IMR-90 (cell line): ENCODE measurements around the gene CYP26A1. TPM values are rescaled to one million over a fixed set of nuclear protein-coding genes. Genes with fewer than 3 reads are reported as not detected.

ENCODE experiments used
- ATAC-seq: fragments of 200-7000 bp; cut with Tn5 transposase; 2 replicates; pipeline ENCODE4 v1.9.1; 2020; ENCODE audit warnings: low read depth, mild to moderate bottlenecking, moderate library complexity
- BruUV-seq: library from RNA; stranded (reverse); fragments of 400-500 nt; replicated peaks from 2 replicates; lab custom pipeline; 2021; lab: Mats Ljungman, UMichigan
- CTCF ChIA-PET: fragments of 300-600 bp; formaldehyde crosslinking; extraction: SDS; loops from one replicate; lab custom pipeline; 2021; ENCODE audit warnings: antibody characterized with exemption; lab: Yijun Ruan, JAX
- POLR2A ChIA-PET: fragments of 300-600 bp; sonication (Branson Sonifier 250); formaldehyde crosslinking; loops from one replicate; lab custom pipeline; 2022; ENCODE audit warnings: antibody characterized with exemption; ENCODE audit not compliant: unreplicated experiment; lab: Charles Lee
- DNase-seq: peaks from one replicate; pipeline ENCODE4 v3.0.0; 2013
- H2AFZ ChIP-seq: replicated peaks from 2 replicates; pipeline ENCODE3; 2013; ENCODE audit warnings: low read length, mild to moderate bottlenecking; ENCODE audit not compliant: poor library complexity
- H2AK5ac ChIP-seq: 2 replicates; pipeline ENCODE4 v1.6.1; 2013; ENCODE audit warnings: low read depth, low read length, inconsistent platforms
- H2AK9ac ChIP-seq: replicated peaks from 2 replicates; pipeline ENCODE3; 2013; ENCODE audit warnings: mild to moderate bottlenecking, low read depth, low read length, moderate library complexity; ENCODE audit not compliant: poor library complexity
- H2BK120ac ChIP-seq: 2 replicates; pipeline ENCODE4 v1.6.1; 2013; ENCODE audit warnings: low read depth, low read length, inconsistent platforms
- H2BK15ac ChIP-seq: 3 replicates; pipeline ENCODE4 v1.6.1; 2013; ENCODE audit warnings: low read depth, low read length, inconsistent platforms
- H2BK20ac ChIP-seq: 2 replicates; pipeline ENCODE4 v1.6.1; 2013; ENCODE audit warnings: low read depth, mild to moderate bottlenecking, inconsistent platforms, low read length, moderate library complexity
- H2BK5ac ChIP-seq: 2 replicates; pipeline ENCODE4 v1.6.1; 2013; ENCODE audit warnings: mild to moderate bottlenecking, low read depth, low read length, inconsistent platforms; ENCODE audit not compliant: poor library complexity, severe bottlenecking
- H3K14ac ChIP-seq: replicated peaks from 2 replicates; pipeline ENCODE4 v1.6.1; 2013; ENCODE audit warnings: low read depth, low read length, inconsistent platforms
- H3K18ac ChIP-seq: 2 replicates; pipeline ENCODE4 v1.6.1; 2013; ENCODE audit warnings: low read depth, low read length, control low read depth
- H3K23ac ChIP-seq: 2 replicates; pipeline ENCODE4 v1.6.1; 2013; ENCODE audit warnings: low read depth, low read length, inconsistent platforms
- H3K27ac ChIP-seq: 2 replicates; pipeline ENCODE4 v1.5.1; 2013; ENCODE audit warnings: mild to moderate bottlenecking, control low read depth, low read length; ENCODE audit not compliant: insufficient read depth
- H3K27me3 ChIP-seq: 2 replicates; pipeline ENCODE4 v1.6.1; 2013; ENCODE audit warnings: low read length; ENCODE audit not compliant: control insufficient read depth, insufficient read depth
- H3K36me3 ChIP-seq: 2 replicates; pipeline ENCODE4 v1.6.1; 2013; ENCODE audit warnings: low read length, mixed read lengths; ENCODE audit not compliant: control insufficient read depth, insufficient read depth
- H3K4ac ChIP-seq: 2 replicates; pipeline ENCODE4 v1.6.1; 2013; ENCODE audit warnings: low read depth, low read length, inconsistent platforms
- H3K4me1 ChIP-seq: 2 replicates; pipeline ENCODE4 v1.6.1; 2013; ENCODE audit warnings: low read length, mixed read lengths; ENCODE audit not compliant: control insufficient read depth, insufficient read depth
- H3K4me2 ChIP-seq: 2 replicates; pipeline ENCODE4 v1.6.1; 2013; ENCODE audit warnings: low read depth, mild to moderate bottlenecking, control low read depth, low read length, moderate library complexity
- H3K4me3 ChIP-seq: 2 replicates; pipeline ENCODE4 v1.5.1; 2013; ENCODE audit warnings: low read depth, mild to moderate bottlenecking, control low read depth, low read length, moderate library complexity; ENCODE audit not compliant: insufficient read depth
- H3K56ac ChIP-seq: 2 replicates; pipeline ENCODE4 v1.6.1; 2013; ENCODE audit warnings: low read length, inconsistent platforms; ENCODE audit not compliant: insufficient read depth; ENCODE audit errors: extremely low read depth
- H3K79me1 ChIP-seq, 2 experiments: 2 replicates each; pipeline ENCODE4 v1.6.1; 2013; ENCODE audit warnings: low read length in 2 of 2, inconsistent platforms in 1 of 2, low read depth in 1 of 2
- H3K9ac ChIP-seq: 2 replicates; pipeline ENCODE4 v1.6.1; 2013; ENCODE audit warnings: low read depth, low read length, control low read depth
- H3K9me1 ChIP-seq: 2 replicates; pipeline ENCODE4 v1.6.1; 2013; ENCODE audit warnings: low read length, inconsistent platforms; ENCODE audit not compliant: insufficient read depth
- H3K9me3 ChIP-seq: 2 replicates; pipeline ENCODE4 v1.6.1; 2013; ENCODE audit warnings: low read length; ENCODE audit not compliant: control insufficient read depth, insufficient read depth
- H4K20me1 ChIP-seq: 2 replicates; pipeline ENCODE4 v1.6.1; 2013; ENCODE audit warnings: low read length, inconsistent platforms; ENCODE audit not compliant: insufficient read depth
- H4K5ac ChIP-seq: 2 replicates; pipeline ENCODE4 v1.6.1; 2013; ENCODE audit warnings: mild to moderate bottlenecking, low read depth, low read length, control low read depth
- H4K8ac ChIP-seq, 2 experiments: 2 replicates each; pipeline ENCODE4 v1.6.1; 2013; ENCODE audit warnings: low read depth in 2 of 2, low read length in 2 of 2, control low read depth in 1 of 2, inconsistent platforms in 1 of 2
- H4K91ac ChIP-seq: 2 replicates; pipeline ENCODE4 v1.6.1; 2013; ENCODE audit warnings: low read depth, low read length, inconsistent platforms; ENCODE audit not compliant: insufficient read depth
- CEBPB ChIP-seq: IDR thresholded peaks from 2 replicates; pipeline ENCODE4 v1.6.1; 2012; ENCODE audit warnings: low read depth, low read length, improper control_type of control experiment
- CHD1 ChIP-seq: IDR thresholded peaks from 2 replicates; pipeline ENCODE4 v1.6.1; 2012; ENCODE audit warnings: low read depth, low read length, improper control_type of control experiment
- MAFK ChIP-seq: IDR thresholded peaks from 2 replicates; pipeline ENCODE4 v1.6.1; 2012; ENCODE audit warnings: low read depth, low read length, improper control_type of control experiment
- MAZ ChIP-seq: IDR thresholded peaks from 2 replicates; pipeline ENCODE4 v1.6.1; 2012; ENCODE audit warnings: low read depth, mild to moderate bottlenecking, low read length, improper control_type of control experiment, moderate library complexity, borderline replicate concordance
- MXI1 ChIP-seq: IDR thresholded peaks from 2 replicates; pipeline ENCODE4 v1.6.1; 2012; ENCODE audit warnings: low read depth, mild to moderate bottlenecking, low read length, moderate library complexity, borderline replicate concordance
- NFE2L2 ChIP-seq: fragments of 150-350 bp; IDR thresholded peaks from 2 replicates; pipeline ENCODE4 v1.6.1; 2016; ENCODE audit warnings: low read depth, mild to moderate bottlenecking, low read length
- RAD21 ChIP-seq: IDR thresholded peaks from 2 replicates; pipeline ENCODE4 v1.6.1; 2012; ENCODE audit warnings: low read length, improper control_type of control experiment
- dilution Hi-C: fragments of 300-500 bp; cut with HindIII; formaldehyde crosslinking; loops from one replicate; pipeline ENCODE4 v1.14.3; 2018; ENCODE audit warnings: low sequenced_read_pairs; ENCODE audit not compliant: unreplicated experiment
- in situ Hi-C: fragments of 300-500 bp; cut with MboI; formaldehyde crosslinking; loops from 3 replicates; pipeline ENCODE4 v1.14.3; 2019; ENCODE audit warnings: low sequenced_read_pairs, inconsistent platforms, mixed read lengths
- intact Hi-C: fragments of 100-400 bp; cut with micrococcal nuclease; formaldehyde crosslinking; loops from 2 replicates; pipeline ENCODE4 v1.10.0; 2022
- polyA plus RNA-seq, 3 experiments: library from polyadenylated mRNA; depleted of rRNA; stranded (reverse); fragments of >200 nt; gene quantifications; 2 replicates each; pipeline ENCODE4 v1.2.3, GENCODE V29; 2012; ENCODE audit warnings: low replicate concordance in 1 of 3
- total RNA-seq: library from RNA; depleted of rRNA; stranded (reverse); fragments of >200 nt; gene quantifications from 2 replicates; pipeline ENCODE4 v1.2.3, GENCODE V29; 2012
- TF ChIP-seq, protein P1 (sequence below): conservative IDR thresholded peaks from 2 replicates; pipeline ENCODE4 v1.5.1; 2012; ENCODE audit warnings: mild to moderate bottlenecking, low read depth, low read length, improper control_type of control experiment
- TF ChIP-seq, protein P2 (sequence below): fragments of 150-350 bp; IDR thresholded peaks from 2 replicates; pipeline ENCODE4 v1.6.1; 2016; ENCODE audit warnings: low read depth, mild to moderate bottlenecking, low read length, moderate library complexity, borderline replicate concordance
- TF ChIP-seq, protein P3 (sequence below): fragments of 150-350 bp; IDR thresholded peaks from 2 replicates; pipeline ENCODE4 v1.6.1; 2017; ENCODE audit warnings: mild to moderate bottlenecking, antibody characterized with exemption, low read length, low read depth

CYP26A1 gene
- total and polyA plus RNA-seq, 2 of the 4 experiments (the other 2 are of a cell fraction), result 0.15 TPM; not detected in 1

DNA sequence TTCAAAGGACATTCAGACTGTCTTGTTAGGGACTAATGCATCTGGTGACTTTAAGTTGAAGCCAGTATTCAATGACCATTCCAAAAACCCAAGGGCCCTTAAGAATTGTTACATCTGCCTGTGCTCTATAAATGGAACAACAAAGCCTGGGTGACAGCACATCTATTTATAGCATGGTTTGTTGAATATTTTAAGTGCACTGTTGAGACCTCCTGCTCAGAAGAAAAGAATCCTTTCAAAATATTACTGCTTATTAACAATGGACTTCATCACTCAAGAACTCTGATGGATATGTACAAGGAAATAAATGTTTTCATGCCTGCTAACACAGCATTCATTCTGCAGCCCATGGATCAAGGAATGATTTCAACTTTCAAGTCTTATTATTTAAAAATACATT, 46.2 kb upstream of the CYP26A1 start:
- Histone ChIP-seq H2AFZ (no peak overlapping the region), H2AK9ac (no peak overlapping the region), H3K14ac (no peak overlapping the region), H3K9me3 (peaks cover 2% of the 10 kb centered on the region), H2BK120ac (no peak overlapping the region), H3K4me2 (no peak overlapping the region), H3K9ac (no peak overlapping the region), H3K23ac (no peak overlapping the region), H2BK5ac (no peak overlapping the region), H4K5ac (no peak overlapping the region), H3K36me3 (no peaks in the 10 kb centered on the region), H3K4me1 (peaks cover 10% of the 10 kb centered on the region), H3K9me1 (0 out of 2 replicates have a peak, but pooled peaks cover 4% of the 10 kb centered on the region), H3K27ac (no peak overlapping the region), H3K27me3 (no peaks in the 10 kb centered on the region), H3K79me1 (no peaks in the 10 kb centered on the region; a peak in 1 of 4 replicates), H3K4ac (no peak overlapping the region), H2BK15ac (no peak overlapping the region), H2BK20ac (no peak overlapping the region), H3K18ac (no peak overlapping the region), H2AK5ac (no peak overlapping the region), H3K56ac (no peak overlapping the region), H4K20me1 (no peaks in the 10 kb centered on the region), H4K91ac (no peak overlapping the region), H3K4me3 (no peak overlapping the region), H4K8ac (no peak overlapping the region)
- intact Hi-C loops (no loop called here), in situ Hi-C loops (no loop called here), dilution Hi-C loops (no loop called here)
- ATAC-seq, result no peak
- ChIA-PET POLR2A (no interaction called here), CTCF (no interaction called here)
- TF ChIP-seq RAD21 (no peak), MXI1 (no peak), CEBPB (no peak), CHD1 (no peak), MAFK (no peak), MAZ (no peak), NFE2L2 (no peak)
- TF ChIP-seq, protein P1, sequence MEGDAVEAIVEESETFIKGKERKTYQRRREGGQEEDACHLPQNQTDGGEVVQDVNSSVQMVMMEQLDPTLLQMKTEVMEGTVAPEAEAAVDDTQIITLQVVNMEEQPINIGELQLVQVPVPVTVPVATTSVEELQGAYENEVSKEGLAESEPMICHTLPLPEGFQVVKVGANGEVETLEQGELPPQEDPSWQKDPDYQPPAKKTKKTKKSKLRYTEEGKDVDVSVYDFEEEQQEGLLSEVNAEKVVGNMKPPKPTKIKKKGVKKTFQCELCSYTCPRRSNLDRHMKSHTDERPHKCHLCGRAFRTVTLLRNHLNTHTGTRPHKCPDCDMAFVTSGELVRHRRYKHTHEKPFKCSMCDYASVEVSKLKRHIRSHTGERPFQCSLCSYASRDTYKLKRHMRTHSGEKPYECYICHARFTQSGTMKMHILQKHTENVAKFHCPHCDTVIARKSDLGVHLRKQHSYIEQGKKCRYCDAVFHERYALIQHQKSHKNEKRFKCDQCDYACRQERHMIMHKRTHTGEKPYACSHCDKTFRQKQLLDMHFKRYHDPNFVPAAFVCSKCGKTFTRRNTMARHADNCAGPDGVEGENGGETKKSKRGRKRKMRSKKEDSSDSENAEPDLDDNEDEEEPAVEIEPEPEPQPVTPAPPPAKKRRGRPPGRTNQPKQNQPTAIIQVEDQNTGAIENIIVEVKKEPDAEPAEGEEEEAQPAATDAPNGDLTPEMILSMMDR, result no peak
- TF ChIP-seq, protein P2, sequence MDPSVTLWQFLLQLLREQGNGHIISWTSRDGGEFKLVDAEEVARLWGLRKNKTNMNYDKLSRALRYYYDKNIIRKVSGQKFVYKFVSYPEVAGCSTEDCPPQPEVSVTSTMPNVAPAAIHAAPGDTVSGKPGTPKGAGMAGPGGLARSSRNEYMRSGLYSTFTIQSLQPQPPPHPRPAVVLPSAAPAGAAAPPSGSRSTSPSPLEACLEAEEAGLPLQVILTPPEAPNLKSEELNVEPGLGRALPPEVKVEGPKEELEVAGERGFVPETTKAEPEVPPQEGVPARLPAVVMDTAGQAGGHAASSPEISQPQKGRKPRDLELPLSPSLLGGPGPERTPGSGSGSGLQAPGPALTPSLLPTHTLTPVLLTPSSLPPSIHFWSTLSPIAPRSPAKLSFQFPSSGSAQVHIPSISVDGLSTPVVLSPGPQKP, result no peak
- TF ChIP-seq, protein P3, sequence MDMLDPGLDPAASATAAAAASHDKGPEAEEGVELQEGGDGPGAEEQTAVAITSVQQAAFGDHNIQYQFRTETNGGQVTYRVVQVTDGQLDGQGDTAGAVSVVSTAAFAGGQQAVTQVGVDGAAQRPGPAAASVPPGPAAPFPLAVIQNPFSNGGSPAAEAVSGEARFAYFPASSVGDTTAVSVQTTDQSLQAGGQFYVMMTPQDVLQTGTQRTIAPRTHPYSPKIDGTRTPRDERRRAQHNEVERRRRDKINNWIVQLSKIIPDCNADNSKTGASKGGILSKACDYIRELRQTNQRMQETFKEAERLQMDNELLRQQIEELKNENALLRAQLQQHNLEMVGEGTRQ, result no peak
- DNase-seq, result no peak
- no TSS peak for BruUV-seq
